B cell (primary cell): ENCODE data around the gene STX8. TPM values are rescaled to one million over a fixed set of nuclear protein-coding genes. Genes with fewer than 3 reads are reported as not detected.

Experiments
- ATAC-seq: fragments of 200-7000 bp; cut with Tn5 transposase; one replicate; pipeline ENCODE4 v1.10.0; 2021; ENCODE audit warnings: low read depth, mild to moderate bottlenecking, moderate number of reproducible peaks, moderate library complexity
- CTCF ChIA-PET: fragments of 350-600 bp; sonication (Branson Sonifier 250); formaldehyde crosslinking; loops from one replicate; lab custom pipeline; 2021; ENCODE audit warnings: antibody characterized with exemption, inconsistent platforms; lab: Charles Lee
- POLR2A ChIA-PET: fragments of 350-600 bp; sonication (Branson Sonifier 250); formaldehyde crosslinking; loops from one replicate; lab custom pipeline; 2021; ENCODE audit warnings: antibody characterized with exemption; lab: Charles Lee
- DNase-seq: peaks from one replicate; pipeline ENCODE4 v3.0.0; 2013
- H2AFZ ChIP-seq: 2 replicates; pipeline ENCODE4 v1.6.1; 2012; ENCODE audit warnings: mild to moderate bottlenecking, low read depth, low read length; ENCODE audit not compliant: insufficient read depth, poor library complexity, severe bottlenecking
- H3K27ac ChIP-seq, 2 donors: 1 replicate in 1 of 2; 2 replicates in 1 of 2; pipeline ENCODE4 v1.5.1; 2012 to 2013; ENCODE audit warnings: low read length in 2 of 2, mild to moderate bottlenecking in 2 of 2, moderate library complexity in 1 of 2
- H3K27me3 ChIP-seq, 4 experiments: fragments of 200-600 bp in 1 of 4; sonication (generic) in 1 of 4; replicated peaks in 1 of 4; 1 replicate in 2 of 4; 2 replicates in 2 of 4; pipeline versions ENCODE4 v1.6.1 to v1.7.0; 2013 to 2016; ENCODE audit warnings: low read length in 3 of 4, mild to moderate bottlenecking in 2 of 4, mixed read lengths in 1 of 4, moderate library complexity in 1 of 4; ENCODE audit not compliant: insufficient read depth in 4 of 4, control insufficient read depth in 3 of 4; ENCODE audit errors: control extremely low read depth in 1 of 4
- H3K36me3 ChIP-seq, 2 experiments: replicated peaks in 1 of 2; 1 replicate in 1 of 2; 2 replicates in 1 of 2; pipeline versions ENCODE4 v1.6.1 to v1.7.1; 2013; ENCODE audit warnings: low read length in 1 of 2; ENCODE audit not compliant: insufficient read depth in 2 of 2, control insufficient read depth in 1 of 2; ENCODE audit errors: control extremely low read depth in 1 of 2, extremely low read depth in 1 of 2
- H3K4me1 ChIP-seq, 2 donors: fragments of 200-600 bp in 1 of 2; sonication (generic) in 1 of 2; 1 replicate in 1 of 2; 2 replicates in 1 of 2; pipeline versions ENCODE4 v1.5.1 to v1.6.1; 2013 to 2017; ENCODE audit warnings: low read length in 2 of 2; ENCODE audit not compliant: control insufficient read depth in 2 of 2, insufficient read depth in 2 of 2
- H3K4me2 ChIP-seq: replicated peaks from 2 replicates; pipeline ENCODE3; 2012; ENCODE audit warnings: mild to moderate bottlenecking, low read depth, low read length; ENCODE audit not compliant: poor library complexity, severe bottlenecking
- H3K4me3 ChIP-seq, 5 experiments: fragments of 200-600 bp in 1 of 5; sonication (generic) in 1 of 5; 1 replicate in 3 of 5; 2 replicates in 2 of 5; pipeline versions ENCODE4 v1.5.1 to v1.7.0; 2011 to 2016; ENCODE audit warnings: low read length in 4 of 5, mild to moderate bottlenecking in 4 of 5, low read depth in 2 of 5, control low read depth in 1 of 5, moderate library complexity in 1 of 5; ENCODE audit not compliant: insufficient read depth in 1 of 5; ENCODE audit errors: control extremely low read depth in 1 of 5, extremely low read depth in 1 of 5
- H3K79me2 ChIP-seq: fragments of 200-600 bp; sonication (generic); one replicate; pipeline ENCODE4 v1.6.0; 2016; ENCODE audit warnings: low read length; ENCODE audit not compliant: control insufficient read depth, insufficient read depth
- H3K9ac ChIP-seq: fragments of 200-600 bp; sonication (generic); 2 replicates; pipeline ENCODE4 v1.6.1; 2017; ENCODE audit warnings: mild to moderate bottlenecking, low read length, moderate library complexity
- H3K9me3 ChIP-seq, 3 donors: one replicate each; pipeline versions ENCODE4 v1.6.1 to v1.7.1; 2013; ENCODE audit warnings: low read length in 2 of 3; ENCODE audit not compliant: control insufficient read depth in 2 of 3, insufficient read depth in 1 of 3; ENCODE audit errors: control extremely low read depth in 1 of 3
- H4K20me1 ChIP-seq: 2 replicates; pipeline ENCODE4 v1.6.0; 2012; ENCODE audit warnings: mild to moderate bottlenecking, low read length; ENCODE audit not compliant: insufficient read depth, control insufficient read depth, poor library complexity, severe bottlenecking
- H3K27ac Mint-ChIP-seq: one replicate; pipeline ENCODE4 v1.8.0; 2021; ENCODE audit warnings: mixed read lengths
- H3K27me3 Mint-ChIP-seq: one replicate; pipeline ENCODE4 v1.8.0; 2021; ENCODE audit warnings: mixed read lengths
- H3K4me1 Mint-ChIP-seq: one replicate; pipeline ENCODE4 v1.8.0; 2021; ENCODE audit warnings: mixed read lengths
- H3K4me3 Mint-ChIP-seq: one replicate; pipeline ENCODE4 v1.8.0; 2021; ENCODE audit warnings: mixed read lengths
- H3K9me3 Mint-ChIP-seq: one replicate; pipeline ENCODE4 v1.8.0; 2022; ENCODE audit warnings: mixed read lengths; ENCODE audit not compliant: insufficient read depth
- CTCF ChIP-seq: fragments of 200-600 bp; IDR thresholded peaks from one replicate; pipeline ENCODE4 v1.8.0; 2022; ENCODE audit warnings: antibody characterized with exemption, mild to moderate bottlenecking
- EZH2 ChIP-seq: IDR thresholded peaks from 2 replicates; pipeline ENCODE4 v1.6.1; 2012; ENCODE audit warnings: borderline replicate concordance, low read depth, mild to moderate bottlenecking, moderate library complexity, low read length; ENCODE audit not compliant: insufficient read depth, poor library complexity, severe bottlenecking
- WGBS: methylation state at CpG from one replicate; pipeline ENCODE4 v1.1.5; 2013; ENCODE audit warnings: missing lambda C conversion rate; ENCODE audit not compliant: insufficient coverage; 5-methylcytosine and 5-hydroxymethylcytosine counted together
- intact Hi-C: fragments of 100-400 bp; cut with micrococcal nuclease; formaldehyde crosslinking; loops from one replicate; pipeline ENCODE4 v1.10.0; 2022
- polyA plus RNA-seq: library from polyadenylated mRNA; depleted of rRNA; stranded (reverse); fragments of >200 nt; gene quantifications from 2 replicates; pipeline ENCODE4 v1.2.3, GENCODE V29; 2012
- total RNA-seq, 2 donors: library from RNA; stranded (reverse); fragments of 120-200 nt in 1 of 2; gene quantifications; 1 replicate in 1 of 2; 2 replicates in 1 of 2; pipeline versions ENCODE4 v1.2.3 to v1.2.4, GENCODE V29; 2013 to 2022

Gene STX8
- total and polyA plus RNA-seq, 2 donors (not counting 1 experiment from before 2014, with no cell fraction given): 35.8 to 61.5 TPM

DNA sequence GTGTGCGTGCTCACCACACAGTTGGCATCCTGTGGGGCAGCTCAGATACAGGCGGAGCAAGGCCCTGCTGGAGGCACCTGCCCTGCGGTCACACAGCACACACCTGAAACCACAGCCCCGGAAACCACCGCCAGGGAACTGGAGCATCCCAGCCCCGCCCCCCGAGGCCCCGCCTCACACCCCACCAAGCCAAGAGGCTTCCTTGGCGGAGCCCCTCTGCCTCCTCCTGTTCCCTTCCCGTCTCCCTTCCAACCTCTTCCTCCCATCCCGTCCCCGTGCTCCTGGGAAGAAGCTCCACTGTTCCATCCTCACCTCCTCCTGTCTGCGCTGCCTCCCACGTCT is 348.9 kb downstream of the STX8 start:
- no peaks in the 10 kb centered on the region for H3K4me1 Mint-ChIP-seq
- DNase-seq (no peak), ATAC-seq (no peak)
- intact Hi-C loops: no loop called here
- no peaks in the 10 kb centered on the region for H3K79me2 ChIP-seq
- no peak for TF ChIP-seq CTCF
- no peak for TF ChIP-seq EZH2
- WGBS: 76% methylated on average over 14 of the region's 14 CpGs
- H3K4me2 ChIP-seq: peak overlapping the region; percentile 12
- no peak overlapping the region for H3K4me3 ChIP-seq
- H3K9ac ChIP-seq: no peak overlapping the region
- no peak overlapping the region for H3K27ac ChIP-seq
- ChIA-PET POLR2A (no interaction called here), CTCF (no interaction called here)
- peaks cover 3% of the 10 kb centered on the region for H3K27me3 Mint-ChIP-seq
- peaks cover 0 to 5% of the 10 kb centered on the region in 2 donors for H3K4me1 ChIP-seq
- no peaks in the 10 kb centered on the region for H3K36me3 ChIP-seq
- H3K9me3 Mint-ChIP-seq: no peaks in the 10 kb centered on the region
- no peak overlapping the region for H3K4me3 Mint-ChIP-seq
- no peak overlapping the region for H3K27ac Mint-ChIP-seq
- H4K20me1 ChIP-seq: no peaks in the 10 kb centered on the region
- H2AFZ ChIP-seq: no peak overlapping the region
- peaks cover 0 to 4% (median 0%) of the 10 kb centered on the region in 3 donors for H3K9me3 ChIP-seq
- no peaks in the 10 kb centered on the region for H3K27me3 ChIP-seq

GRCh38 chr17:9226130-9226793 is 349.4 kb downstream of the STX8 start:
- WGBS: 82% methylated on average over 19 of the region's 34 CpGs
- Histone ChIP-seq H3K4me3 (no peak overlapping the region), H3K79me2 (no peaks in the 10 kb centered on the region), H3K4me1 (peaks cover 0 to 5% of the 10 kb centered on the region in 2 donors), H3K27ac (no peak overlapping the region), H3K4me2 (peak overlapping the region; percentile 12), H4K20me1 (no peaks in the 10 kb centered on the region), H3K9me3 (peaks cover 0 to 4% (median 0%) of the 10 kb centered on the region in 3 donors), H3K9ac (no peak overlapping the region), H3K36me3 (no peaks in the 10 kb centered on the region), H3K27me3 (no peaks in the 10 kb centered on the region), H2AFZ (no peak overlapping the region)
- H3K27me3 Mint-ChIP-seq: peaks cover 3% of the 10 kb centered on the region
- ChIA-PET POLR2A (no interaction called here), CTCF (no interaction called here)
- DNase-seq (no peak), ATAC-seq (no peak)
- intact Hi-C loops: no loop called here
- H3K4me1 Mint-ChIP-seq: no peaks in the 10 kb centered on the region
- no peaks in the 10 kb centered on the region for H3K9me3 Mint-ChIP-seq
- no peak overlapping the region for H3K4me3 Mint-ChIP-seq
- no peak overlapping the region for H3K27ac Mint-ChIP-seq
- TF ChIP-seq EZH2 (no peak), CTCF (no peak)
